Measurements from ENCODE around the gene ZNF575. TPM values are rescaled to one million over a fixed set of nuclear protein-coding genes. Genes with fewer than 3 reads are reported as not detected.

ZNF575 gene
- total RNA-seq, 1 experiment from 2014 or later, result 2.8 TPM

DNA sequence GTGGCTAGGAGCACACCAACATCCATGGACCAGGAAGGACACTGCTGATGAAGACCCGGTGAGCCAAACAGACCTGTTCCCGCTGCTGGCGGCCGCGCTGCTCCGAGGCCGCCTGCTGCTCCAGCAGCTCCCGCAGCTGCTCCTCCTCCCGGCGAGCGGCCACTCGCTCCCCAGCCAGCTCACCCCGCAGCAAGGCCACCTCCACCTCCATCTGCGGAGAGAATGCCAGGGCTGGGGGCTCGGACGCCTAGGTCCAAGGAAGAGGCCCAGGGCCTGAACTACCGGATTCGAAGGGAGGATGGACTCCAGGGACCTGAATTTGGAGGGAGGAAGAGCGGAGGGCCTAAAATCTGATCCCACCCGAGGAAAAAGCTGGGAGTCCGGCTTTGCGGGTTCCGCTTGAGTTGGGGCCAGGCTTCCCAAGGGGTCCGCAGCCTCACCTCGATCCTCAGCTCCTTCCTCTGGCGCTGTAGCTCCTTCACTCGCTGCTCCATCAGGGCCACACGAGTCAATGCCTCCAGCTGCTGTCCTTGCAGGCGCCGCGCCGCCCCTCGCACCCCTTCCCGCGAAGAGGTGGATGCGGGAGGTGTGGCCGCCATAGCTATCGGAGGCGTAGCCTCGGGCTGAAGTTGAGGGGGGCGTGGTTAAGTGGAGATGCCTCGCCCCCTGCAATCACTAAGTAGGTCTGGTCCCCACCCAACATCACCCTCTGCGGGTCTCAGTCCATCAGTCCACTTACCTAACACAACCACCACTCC is 31.1 kb upstream of the ZNF575 start:
- intact Hi-C loops (cut with micrococcal nuclease; ENCODE audit: unreplicated experiment), result loop anchor here (5.0 kb wide), 1 partner anchor 55 kb away; no protein-coding TSS in a partner anchor
- H3K4me3 ChIP-seq (ENCODE audit: low read depth, low read length, poor library complexity, severe bottlenecking), result no peak overlapping the region
- peaks cover 5% of the 10 kb centered on the region for H3K4me1 ChIP-seq (ENCODE audit: insufficient read depth, low read length, poor library complexity, severe bottlenecking)
- H3K27ac ChIP-seq (ENCODE audit: low read depth, low read length, poor library complexity, severe bottlenecking), result no peak overlapping the region
- H3K36me3 ChIP-seq (ENCODE audit: insufficient read depth, low read length, poor library complexity, severe bottlenecking), result no peaks in the 10 kb centered on the region
- no peaks in the 10 kb centered on the region for H3K9me3 ChIP-seq (ENCODE audit: low read depth, low read length, poor library complexity, severe bottlenecking)
- no peaks in the 10 kb centered on the region for H3K27me3 ChIP-seq (replicated peaks; ENCODE audit: insufficient read depth, low read depth, low read length, poor library complexity)
- BruUV-seq (replicated peaks), result no TSS peak
- no peak for DNase-seq (ENCODE audit: low spot score)
- ChIA-PET POLR2A (ENCODE audit: low non-redundant PET) (interaction anchor here (0.5 kb wide), 1 partner anchor 15 kb away, joined by 9 read pairs; no protein-coding TSS in a partner anchor), CTCF (interaction anchor here (0.5 to 0.6 kb wide), 5 partner anchors 9 to 750 kb away, joined by 3 to 9 read pairs (median 4); no protein-coding TSS in a partner anchor)
- TF ChIP-seq, protein P1, sequence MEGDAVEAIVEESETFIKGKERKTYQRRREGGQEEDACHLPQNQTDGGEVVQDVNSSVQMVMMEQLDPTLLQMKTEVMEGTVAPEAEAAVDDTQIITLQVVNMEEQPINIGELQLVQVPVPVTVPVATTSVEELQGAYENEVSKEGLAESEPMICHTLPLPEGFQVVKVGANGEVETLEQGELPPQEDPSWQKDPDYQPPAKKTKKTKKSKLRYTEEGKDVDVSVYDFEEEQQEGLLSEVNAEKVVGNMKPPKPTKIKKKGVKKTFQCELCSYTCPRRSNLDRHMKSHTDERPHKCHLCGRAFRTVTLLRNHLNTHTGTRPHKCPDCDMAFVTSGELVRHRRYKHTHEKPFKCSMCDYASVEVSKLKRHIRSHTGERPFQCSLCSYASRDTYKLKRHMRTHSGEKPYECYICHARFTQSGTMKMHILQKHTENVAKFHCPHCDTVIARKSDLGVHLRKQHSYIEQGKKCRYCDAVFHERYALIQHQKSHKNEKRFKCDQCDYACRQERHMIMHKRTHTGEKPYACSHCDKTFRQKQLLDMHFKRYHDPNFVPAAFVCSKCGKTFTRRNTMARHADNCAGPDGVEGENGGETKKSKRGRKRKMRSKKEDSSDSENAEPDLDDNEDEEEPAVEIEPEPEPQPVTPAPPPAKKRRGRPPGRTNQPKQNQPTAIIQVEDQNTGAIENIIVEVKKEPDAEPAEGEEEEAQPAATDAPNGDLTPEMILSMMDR (conservative IDR thresholded peaks at IDR 0.05; ENCODE audit: low read depth, low read length), result no peak
- TF ChIP-seq EZH2 (IDR thresholded peaks at IDR 0.05; ENCODE audit: borderline replicate concordance, low read depth, low read length, poor library complexity, severe bottlenecking), result no peak

DNA sequence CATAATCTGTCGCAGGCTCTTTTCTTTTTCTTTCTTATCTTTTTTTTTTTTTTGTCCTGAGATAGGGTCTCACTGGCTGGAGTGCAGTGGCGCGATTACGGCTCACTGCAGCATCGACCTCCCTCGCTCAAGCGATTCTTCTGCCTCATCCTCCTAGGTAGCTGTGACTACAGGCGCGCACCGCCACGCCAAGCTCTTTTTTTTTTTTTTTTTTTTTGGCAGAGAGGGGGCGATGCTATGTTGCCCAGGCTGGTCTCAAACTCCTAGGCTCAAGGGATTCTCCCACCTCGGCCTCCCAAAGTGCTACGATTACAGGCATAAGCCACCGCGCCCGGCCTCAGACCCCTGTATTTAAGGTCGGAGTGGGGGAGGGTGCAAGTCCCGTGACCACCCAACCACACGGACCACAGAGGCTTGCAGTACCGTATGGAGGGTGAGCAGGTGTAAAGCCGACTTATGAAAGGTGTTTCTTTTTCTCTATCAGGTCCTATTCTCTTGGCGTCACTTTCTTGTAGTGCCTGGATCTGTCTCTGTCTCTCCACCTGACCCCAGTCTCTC is 30.5 kb upstream of the ZNF575 start:
- ChIA-PET CTCF (interaction anchor here (0.5 to 0.6 kb wide), 5 partner anchors 9 to 749 kb away, joined by 3 to 9 read pairs (median 4); no protein-coding TSS in a partner anchor), POLR2A (ENCODE audit: low non-redundant PET) (interaction anchor here (0.5 to 0.6 kb wide), 2 partner anchors 15 to 54 kb away, joined by 4 to 9 read pairs; no protein-coding TSS in a partner anchor)
- no TSS peak for BruUV-seq (replicated peaks)
- Histone ChIP-seq H3K4me1 (ENCODE audit: insufficient read depth, low read length, poor library complexity, severe bottlenecking) (peaks cover 5% of the 10 kb centered on the region), H3K27ac (ENCODE audit: low read depth, low read length, poor library complexity, severe bottlenecking) (no peak overlapping the region), H3K9me3 (ENCODE audit: low read depth, low read length, poor library complexity, severe bottlenecking) (no peaks in the 10 kb centered on the region), H3K4me3 (ENCODE audit: low read depth, low read length, poor library complexity, severe bottlenecking) (peak overlapping the region; percentile 83), H3K27me3 (replicated peaks; ENCODE audit: insufficient read depth, low read depth, low read length, poor library complexity) (no peaks in the 10 kb centered on the region), H3K36me3 (ENCODE audit: insufficient read depth, low read length, poor library complexity, severe bottlenecking) (no peaks in the 10 kb centered on the region)
- TF ChIP-seq EZH2 (IDR thresholded peaks at IDR 0.05; ENCODE audit: borderline replicate concordance, low read depth, low read length, poor library complexity, severe bottlenecking), result no peak
- TF ChIP-seq, protein P1 (conservative IDR thresholded peaks at IDR 0.05; ENCODE audit: low read depth, low read length), result no peak
- intact Hi-C loops (cut with micrococcal nuclease; ENCODE audit: unreplicated experiment), result loop anchor here (5.0 kb wide), 1 partner anchor 55 kb away; no protein-coding TSS in a partner anchor
- no peak for DNase-seq (ENCODE audit: low spot score)

DNA sequence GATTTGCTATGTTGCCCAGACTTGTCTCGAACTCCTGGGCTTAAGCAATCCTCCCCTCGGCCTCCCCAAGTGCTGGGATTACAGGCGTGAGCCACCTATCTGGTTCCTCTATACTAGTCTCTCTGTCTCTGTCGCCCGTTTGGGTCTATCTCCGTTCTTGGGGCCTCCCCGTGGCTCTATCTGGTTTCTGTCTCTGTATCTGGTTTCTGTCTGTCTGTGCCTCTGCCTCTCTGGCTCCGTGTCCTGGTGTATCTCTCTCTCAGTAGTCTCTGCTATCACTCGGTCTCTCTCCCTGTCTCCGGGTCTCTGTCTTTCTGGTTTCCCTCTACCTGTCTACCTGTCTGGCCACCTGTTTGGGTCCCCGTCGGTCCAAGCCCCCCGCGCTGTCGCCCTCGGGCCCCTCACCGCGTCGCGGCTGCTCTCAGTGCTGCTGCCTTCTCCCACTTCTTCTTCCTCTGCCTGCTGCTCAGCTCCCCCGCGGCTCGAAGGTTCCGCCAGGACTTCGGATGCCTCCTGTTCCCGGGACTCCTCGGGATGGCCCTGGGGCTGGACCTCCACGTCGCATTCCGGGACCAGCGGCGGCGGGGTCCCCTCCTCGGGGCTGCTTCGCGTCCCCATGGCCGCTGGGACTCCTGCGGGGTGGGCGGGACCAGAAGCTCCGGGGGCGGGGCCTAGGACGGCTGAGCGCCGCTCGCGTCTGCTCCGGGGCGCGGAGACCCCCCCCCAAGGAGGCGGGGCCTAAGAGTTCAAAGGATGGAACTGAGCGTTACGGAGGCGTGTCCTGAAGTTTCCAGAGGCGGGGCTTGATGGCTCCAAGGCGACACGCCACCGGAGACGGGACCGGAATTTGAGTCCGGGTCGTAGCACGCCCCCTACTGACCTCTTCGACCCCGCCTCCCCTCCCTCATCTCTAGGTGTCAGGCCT is 29.2 kb upstream of the ZNF575 start:
- Histone ChIP-seq H3K36me3 (ENCODE audit: insufficient read depth, low read length, poor library complexity, severe bottlenecking) (peaks cover 5% of the 10 kb centered on the region), H3K4me3 (ENCODE audit: low read depth, low read length, poor library complexity, severe bottlenecking) (peak overlapping the region; percentile 83), H3K27me3 (replicated peaks; ENCODE audit: insufficient read depth, low read depth, low read length, poor library complexity) (no peaks in the 10 kb centered on the region), H3K27ac (ENCODE audit: low read depth, low read length, poor library complexity, severe bottlenecking) (peak overlapping the region; percentile 73), H3K4me1 (ENCODE audit: insufficient read depth, low read length, poor library complexity, severe bottlenecking) (peaks cover 5% of the 10 kb centered on the region), H3K9me3 (ENCODE audit: low read depth, low read length, poor library complexity, severe bottlenecking) (no peaks in the 10 kb centered on the region)
- peak; percentile 97 for DNase-seq (ENCODE audit: low spot score)
- TF ChIP-seq EZH2 (IDR thresholded peaks at IDR 0.05; ENCODE audit: borderline replicate concordance, low read depth, low read length, poor library complexity, severe bottlenecking), result no peak
- TF ChIP-seq, protein P1 (conservative IDR thresholded peaks at IDR 0.05; ENCODE audit: low read depth, low read length), result peak; percentile 44
- BruUV-seq (replicated peaks), result no TSS peak
- ChIA-PET POLR2A (ENCODE audit: low non-redundant PET) (no interaction called here), CTCF (interaction anchor here (0.6 to 2.6 kb wide), 5 partner anchors 16 to 92 kb away, joined by 3 to 10 read pairs (median 3); partner anchors contain the start of gene IRGQ)
- intact Hi-C loops (cut with micrococcal nuclease; ENCODE audit: unreplicated experiment), result loop anchor here (5.0 kb wide), 1 partner anchor 56 kb away; no protein-coding TSS in a partner anchor
